Measurements from ENCODE around the gene MACROD1.

Gene MACROD1

DNA sequence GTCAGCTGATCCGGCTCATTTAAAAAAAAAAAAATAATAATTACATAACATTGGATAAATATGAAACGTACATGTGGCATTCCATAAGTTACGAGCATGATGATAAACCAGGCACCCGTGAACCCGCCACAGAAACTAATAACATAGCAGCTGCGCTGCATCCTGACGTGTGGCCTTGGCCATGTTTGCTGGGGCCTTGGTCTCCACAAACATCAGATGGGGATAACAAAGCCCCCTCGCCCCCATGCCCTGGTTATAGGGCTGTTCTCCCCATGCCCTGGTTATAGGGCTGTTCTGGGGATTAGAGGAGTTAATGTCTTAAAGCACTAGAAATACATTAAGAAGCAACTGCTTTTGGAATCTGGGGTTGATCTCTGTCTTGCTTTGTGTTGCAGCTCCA is 93.5 kb downstream of the MACROD1 start:
- no peak for DNase-seq

GRCh38 chr11:64071849-64072248 is 94.1 kb downstream of the MACROD1 start:
- DNase-seq: no peak

GRCh38 chr11:64070314-64070681 is 95.6 kb downstream of the MACROD1 start:
- no peak for DNase-seq

DNA sequence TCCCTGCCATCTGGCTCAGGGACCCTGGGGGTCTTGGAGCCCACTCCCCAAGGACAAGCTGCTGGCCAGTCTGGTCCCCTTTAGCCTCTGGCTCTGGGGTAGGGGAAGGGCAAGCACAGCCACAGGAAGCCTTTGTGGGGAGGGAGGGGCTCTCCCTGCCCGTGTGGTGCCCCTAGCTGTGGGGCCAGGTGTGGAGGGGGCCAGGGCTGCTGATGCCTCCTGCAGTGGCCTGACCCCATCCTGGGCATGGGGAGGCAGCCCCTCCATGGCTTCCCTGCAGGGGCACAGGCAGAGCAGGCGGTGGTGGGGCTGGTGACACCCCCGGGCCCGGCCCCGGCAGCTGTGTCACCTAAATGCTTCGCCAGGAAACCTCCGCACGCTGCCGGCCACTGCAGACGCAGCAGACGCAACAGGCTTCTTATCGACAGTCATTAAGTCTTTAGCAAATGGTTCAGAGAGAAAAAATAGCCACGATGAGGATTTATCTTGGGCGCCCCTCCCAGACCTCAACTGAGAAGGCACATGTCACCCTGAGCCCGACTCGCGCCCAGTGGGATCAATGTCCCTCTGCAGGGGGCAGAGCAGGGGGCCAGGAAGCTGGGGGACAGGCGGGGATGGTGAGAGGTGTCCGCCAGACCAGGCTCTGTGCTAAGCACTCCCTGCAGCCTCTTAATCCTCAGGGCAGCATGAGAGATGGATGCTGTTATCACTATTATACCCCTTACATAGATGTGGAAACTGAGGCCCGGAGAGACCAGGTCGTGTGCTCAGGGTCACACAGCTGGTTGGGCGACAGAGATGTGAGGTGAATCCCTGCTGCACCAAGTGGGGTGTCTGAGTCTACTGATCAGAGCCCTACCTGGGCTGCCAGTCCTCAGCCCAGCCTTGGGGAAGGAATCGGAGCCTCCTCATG is 96.3 kb downstream of the MACROD1 start:
- no peak for DNase-seq

DNA sequence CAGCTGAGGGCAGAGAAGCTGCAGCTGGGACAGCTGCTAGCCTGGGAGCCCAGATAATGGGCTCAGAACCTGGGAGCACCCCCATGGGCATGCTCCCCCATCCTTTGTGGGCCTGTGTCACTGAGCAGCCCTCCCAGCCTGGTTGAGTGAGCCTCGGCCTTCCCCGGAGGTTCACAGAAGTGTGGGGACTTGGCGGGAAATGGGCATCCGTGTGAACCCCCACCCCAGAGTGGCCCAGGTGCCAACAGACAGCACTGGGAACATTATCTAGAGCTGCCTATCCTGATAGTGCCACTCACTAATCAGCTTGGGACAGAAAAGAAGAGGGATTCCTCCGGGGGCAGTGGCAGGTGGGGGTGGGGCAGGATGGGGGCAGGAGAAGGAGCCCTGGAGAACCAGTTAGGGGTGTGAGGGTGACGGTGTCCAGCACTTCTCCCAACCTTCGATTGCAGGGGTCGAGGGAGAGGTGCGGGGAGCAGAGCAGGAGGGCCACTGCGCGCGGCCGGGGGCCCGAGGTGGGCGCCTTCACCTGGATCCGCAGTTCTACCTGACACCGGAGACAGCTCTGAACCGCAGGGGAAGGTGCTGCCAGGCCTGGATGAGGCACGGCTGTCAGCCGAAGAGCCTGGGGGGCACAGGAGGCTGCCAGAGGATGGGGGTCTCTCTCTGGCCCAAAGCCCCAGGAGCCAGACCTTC is 97.1 kb downstream of the MACROD1 start:
- DNase-seq: no peak

GRCh38 chr11:64067230-64067993 is 98.5 kb downstream of the MACROD1 start:
- no peak for DNase-seq

DNA sequence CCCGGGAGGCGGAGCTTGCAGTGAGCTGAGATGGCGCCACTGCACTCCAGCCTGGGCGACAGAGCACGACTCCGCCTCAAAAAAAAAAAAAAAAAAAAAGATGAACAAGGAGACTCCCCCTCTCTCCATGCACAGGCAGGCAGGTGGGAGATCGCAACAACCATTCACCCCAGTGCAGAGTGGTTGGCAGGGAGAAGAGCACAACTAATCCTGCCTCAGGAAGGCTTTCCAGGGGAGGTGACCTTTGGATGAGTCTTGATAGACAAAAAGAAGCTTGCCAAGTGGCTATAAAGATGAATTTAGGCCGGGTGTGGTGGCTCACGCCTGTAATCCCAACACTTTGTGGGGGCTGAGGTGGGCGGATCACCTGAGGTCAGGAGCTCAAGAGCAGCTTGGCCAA is 100.2 kb downstream of the MACROD1 start:
- no peak for DNase-seq

DNA sequence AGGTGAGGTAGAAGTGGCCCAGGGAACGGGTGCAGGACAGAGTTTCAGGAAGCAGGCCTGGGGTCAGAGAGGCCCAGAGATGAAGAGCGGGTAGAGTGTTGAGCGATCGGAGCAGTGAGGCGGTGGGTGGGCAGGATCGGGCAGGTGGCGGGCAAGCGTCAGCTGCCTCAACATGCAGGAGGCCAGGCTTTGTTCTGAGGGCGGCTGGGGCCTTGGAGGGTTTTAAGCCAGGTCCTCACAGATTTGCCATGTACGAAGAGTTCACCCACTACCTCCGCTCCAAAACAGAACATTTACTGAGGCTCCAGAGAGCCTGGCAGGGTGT is 100.8 kb downstream of the MACROD1 start:
- DNase-seq: no peak

DNA sequence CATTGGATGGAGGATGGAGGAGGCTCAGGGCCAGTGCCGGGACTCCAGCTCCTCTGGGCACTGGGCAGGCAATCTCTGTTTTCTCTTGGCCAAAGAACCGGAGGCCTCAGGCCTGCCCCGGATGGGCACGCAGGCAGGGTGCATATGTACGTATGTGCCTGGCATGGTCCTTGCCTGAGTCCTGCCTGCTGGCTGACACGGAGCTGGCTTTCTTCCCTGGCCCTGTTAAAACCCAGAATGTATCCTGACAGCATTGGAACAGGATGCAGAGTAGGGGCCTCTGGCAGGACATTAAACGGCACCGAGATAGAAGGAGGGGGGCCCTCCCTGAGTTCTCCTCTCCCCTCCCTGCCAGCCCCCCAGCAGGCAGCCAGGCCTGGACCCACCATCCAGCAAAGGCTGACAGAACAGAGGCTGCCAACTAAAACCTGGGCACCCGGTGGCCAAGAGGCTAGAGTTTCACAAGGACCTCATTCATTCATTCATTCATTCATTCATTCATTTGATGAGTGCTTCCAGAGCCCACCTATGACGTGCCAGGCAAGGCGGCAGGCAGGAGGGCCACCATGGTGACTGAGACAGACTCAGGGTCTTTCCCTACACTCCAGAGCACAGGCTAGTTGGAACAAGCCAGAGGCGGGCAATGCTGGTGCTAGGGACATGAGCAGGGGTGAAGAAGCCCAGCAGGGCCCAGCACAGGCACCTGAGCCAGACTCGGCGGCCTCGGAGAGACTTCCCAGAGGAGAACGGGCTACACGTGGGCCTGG is 101.4 kb downstream of the MACROD1 start:
- DNase-seq: no peak

DNA sequence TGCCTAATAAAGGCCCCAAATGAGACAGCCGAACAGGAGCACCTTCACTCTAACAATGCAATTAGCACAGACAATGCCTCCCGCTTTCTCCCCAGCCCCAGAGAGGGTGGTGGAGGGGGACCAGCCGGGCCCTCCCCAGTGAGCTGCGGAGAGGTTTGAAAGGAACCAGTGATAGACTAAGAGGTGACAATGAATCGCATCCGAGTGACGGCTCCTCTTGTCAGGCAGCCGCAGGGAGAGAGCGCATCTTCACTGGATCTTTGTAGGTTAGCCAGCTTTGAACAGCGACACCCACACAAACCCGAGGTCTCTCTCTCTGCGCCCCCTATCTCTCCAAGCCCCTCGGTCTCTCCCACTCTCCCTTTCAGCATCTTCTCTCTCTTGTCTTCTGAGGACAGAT is 102.1 kb downstream of the MACROD1 start:
- DNase-seq: no peak

DNA sequence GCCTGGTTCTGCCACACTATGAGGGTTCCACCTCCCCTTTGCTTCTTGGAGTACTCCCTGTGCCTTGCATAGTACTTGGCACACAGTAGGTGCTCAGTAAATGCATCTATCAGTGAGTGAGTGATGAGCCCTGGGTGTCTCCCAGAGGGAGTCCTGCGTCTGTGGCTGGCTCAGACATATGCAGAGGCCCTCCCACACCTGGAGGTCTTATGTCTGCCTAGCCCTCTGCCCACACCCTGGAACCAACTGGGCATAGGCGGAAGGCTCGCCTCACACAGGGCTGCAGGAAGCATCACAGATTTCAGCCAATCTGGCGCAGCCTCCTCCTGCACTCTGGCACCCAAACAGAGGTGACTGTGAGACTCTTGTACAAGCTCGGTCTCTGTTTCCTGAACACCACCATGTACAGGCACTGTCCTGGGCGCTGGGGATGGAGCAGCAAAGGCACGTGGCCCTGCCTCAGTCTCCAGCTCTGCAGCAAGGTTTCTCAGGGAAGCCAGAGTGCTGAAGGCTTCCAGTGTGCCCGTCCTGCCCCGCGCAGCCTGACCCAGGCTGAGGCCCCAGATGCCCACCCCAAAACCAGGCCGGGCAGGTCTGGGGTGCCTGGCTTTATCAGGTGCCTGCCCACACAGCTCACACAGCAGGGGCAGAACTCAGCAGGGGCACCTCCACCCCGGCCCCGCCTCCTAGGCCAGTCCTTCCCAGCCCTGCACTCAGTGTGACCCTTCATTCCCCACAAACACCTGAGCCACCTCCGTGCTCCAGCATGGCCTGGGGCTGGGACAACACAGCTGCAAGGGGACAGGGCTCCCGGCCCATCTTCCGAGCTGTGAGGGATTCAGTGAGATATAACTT is 103.5 kb downstream of the MACROD1 start:
- no peak for DNase-seq

DNA sequence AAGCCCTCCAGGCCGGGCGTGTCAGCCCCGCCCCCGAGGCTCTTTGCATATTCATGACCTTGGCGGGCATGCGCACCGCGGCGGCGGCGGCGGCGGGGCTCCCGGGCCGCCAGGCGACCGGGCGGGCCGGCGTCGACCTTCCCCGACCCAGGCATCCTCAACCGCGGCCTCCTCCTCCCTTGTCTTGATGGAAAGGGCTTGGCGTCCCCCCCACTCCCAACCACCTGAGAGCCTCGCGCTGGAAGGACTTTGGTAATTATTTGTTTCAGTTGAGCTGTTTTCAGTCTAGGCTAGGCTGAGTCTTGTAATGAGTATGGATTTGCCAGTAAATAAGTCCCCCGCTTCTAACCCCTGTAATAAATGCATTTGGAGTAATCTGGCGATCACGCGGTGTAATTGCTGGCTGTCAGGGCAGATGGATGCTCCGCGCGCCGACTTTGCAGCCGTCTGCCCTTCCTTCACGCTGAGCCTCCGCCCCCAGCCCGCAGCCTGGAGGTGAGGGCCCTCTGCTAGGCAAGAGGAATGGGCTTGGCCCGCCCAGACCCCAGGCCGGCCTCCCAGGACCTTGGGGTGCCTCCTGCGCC is 105.0 kb downstream of the MACROD1 start:
- peak; percentile 74 for DNase-seq

DNA sequence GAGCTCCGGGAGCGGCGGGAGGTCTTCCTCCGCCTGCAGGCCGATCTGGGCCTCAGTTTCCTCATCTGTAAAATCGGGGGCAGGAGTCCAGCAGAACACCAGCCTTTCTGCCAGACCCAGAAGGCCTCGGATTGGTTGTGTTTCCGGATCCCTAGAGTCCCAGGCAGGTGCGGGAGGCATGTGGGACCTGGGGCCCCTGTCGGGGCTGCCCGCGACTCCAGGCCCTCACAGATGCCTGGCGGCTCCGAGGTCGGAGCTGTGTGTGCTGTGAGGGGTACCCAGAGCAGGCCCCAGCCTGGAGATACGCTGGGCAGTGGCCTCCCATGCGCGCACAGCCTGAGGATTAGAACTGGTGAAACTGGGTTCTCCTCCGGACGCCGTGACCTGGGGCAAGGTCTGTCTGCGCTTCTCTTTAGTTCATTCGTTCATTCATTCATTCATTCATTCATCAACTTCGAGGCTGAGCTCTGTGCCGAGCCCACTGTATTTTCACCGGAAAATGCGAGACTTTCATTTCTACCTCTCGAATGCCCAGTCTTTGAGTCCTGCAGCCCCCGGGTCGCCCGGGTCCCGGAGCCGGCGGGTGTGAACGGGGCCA is 105.6 kb downstream of the MACROD1 start:
- DNase-seq: no peak

- no peak for DNase-seq
Measured at GRCh38 chr11:64059339-64060140, 106.4 kb downstream of the MACROD1 start.

DNA sequence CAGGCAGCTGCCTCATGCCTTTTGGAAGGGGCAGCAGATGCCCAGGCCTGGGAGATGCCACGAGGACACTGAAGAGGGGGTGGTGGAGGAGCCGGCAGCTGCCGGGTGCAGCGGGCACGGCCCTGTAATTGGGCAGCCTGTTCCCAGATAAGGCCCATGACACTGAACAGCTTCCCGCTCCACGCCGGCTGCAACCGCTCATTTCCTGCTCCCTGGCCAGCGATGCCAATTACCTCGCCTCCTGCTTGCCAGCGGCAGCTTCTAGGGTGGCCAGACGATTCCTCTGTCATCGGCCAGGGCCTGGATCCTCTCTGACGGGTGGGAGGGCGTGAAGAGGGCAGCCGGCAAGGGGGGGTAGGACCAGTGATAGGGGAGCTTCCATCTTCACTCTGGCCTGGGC is 107.4 kb downstream of the MACROD1 start:
- no peak for DNase-seq

DNA sequence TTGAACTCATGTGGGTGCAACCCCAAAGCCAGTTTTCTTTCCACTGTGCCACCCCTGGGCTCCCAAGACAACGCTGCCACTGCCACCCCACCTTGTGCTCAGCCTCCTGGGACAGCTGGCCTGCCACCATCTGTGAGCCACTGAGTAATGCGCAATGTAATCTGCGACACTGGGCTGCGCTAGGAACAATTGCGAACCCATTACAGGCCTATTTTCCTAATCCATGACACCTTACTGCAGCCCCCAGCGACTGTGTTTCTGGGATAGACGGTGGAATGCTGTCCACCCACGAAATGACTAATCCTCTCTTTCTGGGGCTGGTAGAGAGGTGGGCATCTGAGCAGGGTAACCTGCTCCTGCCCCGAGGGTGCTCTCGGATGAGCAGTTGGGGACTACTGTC is 108.0 kb downstream of the MACROD1 start:
- peak; percentile 35 for DNase-seq

GRCh38 chr11:64056861-64057260 is 109.1 kb downstream of the MACROD1 start:
- DNase-seq: no peak

- peak; percentile 79 for DNase-seq
Measured at GRCh38 chr11:64056213-64056785, 109.6 kb downstream of the MACROD1 start.

GRCh38 chr11:64055077-64055476 is 110.8 kb downstream of the MACROD1 start:
- peak; percentile 32 for DNase-seq

- DNase-seq: no peak
Measured at GRCh38 chr11:64053699-64054098, 112.2 kb downstream of the MACROD1 start.
